Measurements from ENCODE around the gene FAM131C. TPM values are rescaled to one million over a fixed set of nuclear protein-coding genes. Genes with fewer than 3 reads are reported as not detected.

Gene FAM131C
- total and polyA plus RNA-seq, 2 donors (not counting 1 experiment from before 2014, with no cell fraction given): 0.34 to 0.50 TPM

- Histone ChIP-seq H3K4me2 (ENCODE audit: extremely low read depth, insufficient read depth, low read length) (no peak overlapping the region), H2AFZ (ENCODE audit: low read length) (no peak overlapping the region), H3K36me3 (ENCODE audit: control insufficient read depth, insufficient read depth, low read length) (no peaks in the 10 kb centered on the region), H3K27me3 (ENCODE audit: control insufficient read depth, insufficient read depth, low read length) (no peaks in the 10 kb centered on the region), H4K20me1 (ENCODE audit: control insufficient read depth, extremely low read depth, insufficient read depth, low read length) (no peaks in the 10 kb centered on the region), H3K9ac (ENCODE audit: insufficient read depth, low read length) (no peak overlapping the region), H3K4me1 (ENCODE audit: control insufficient read depth, extremely low read depth, insufficient read depth, low read length) (peaks cover 5% of the 10 kb centered on the region), H3K27ac (ENCODE audit: insufficient read depth, low read length) (no peak overlapping the region), H3K4me3 (replicated peaks in 1 of 4; ENCODE audit: control extremely low read depth in 1 of 4, insufficient read depth in 1 of 4, low read depth in 3 of 4, low read length in 4 of 4) (no peak overlapping the region), H3K9me3 (ENCODE audit: control insufficient read depth, insufficient read depth, low read depth, low read length) (no peaks in the 10 kb centered on the region), H3K79me2 (ENCODE audit: control insufficient read depth, insufficient read depth, low read length) (no peaks in the 10 kb centered on the region)
- no peak for TF ChIP-seq EZH2 (IDR thresholded peaks at IDR 0.05; ENCODE audit: low read length, missing control alignments)
- TF ChIP-seq CTCF (conservative IDR thresholded peaks at IDR 0.05 in 1 of 2, IDR thresholded peaks at IDR 0.05 in 1 of 2; ENCODE audit: low read depth in 1 of 2, low read length in 2 of 2): no peak
- no peak for DNase-seq (ENCODE audit: low read depth in 2 of 2)
Observed at GRCh38 chr1:16116002-16116401, 42.6 kb upstream of the FAM131C start.

- Histone ChIP-seq H3K27me3 (ENCODE audit: control insufficient read depth, insufficient read depth, low read length) (no peaks in the 10 kb centered on the region), H3K9me3 (ENCODE audit: control insufficient read depth, insufficient read depth, low read depth, low read length) (no peaks in the 10 kb centered on the region), H3K4me2 (ENCODE audit: extremely low read depth, insufficient read depth, low read length) (no peak overlapping the region), H2AFZ (ENCODE audit: low read length) (no peak overlapping the region), H3K4me3 (replicated peaks in 1 of 4; ENCODE audit: control extremely low read depth in 1 of 4, insufficient read depth in 1 of 4, low read depth in 3 of 4, low read length in 4 of 4) (no peak overlapping the region), H3K27ac (ENCODE audit: insufficient read depth, low read length) (no peak overlapping the region), H3K9ac (ENCODE audit: insufficient read depth, low read length) (no peak overlapping the region), H4K20me1 (ENCODE audit: control insufficient read depth, extremely low read depth, insufficient read depth, low read length) (no peaks in the 10 kb centered on the region), H3K36me3 (ENCODE audit: control insufficient read depth, insufficient read depth, low read length) (no peaks in the 10 kb centered on the region), H3K4me1 (ENCODE audit: control insufficient read depth, extremely low read depth, insufficient read depth, low read length) (peaks cover 5% of the 10 kb centered on the region), H3K79me2 (ENCODE audit: control insufficient read depth, insufficient read depth, low read length) (no peaks in the 10 kb centered on the region)
- TF ChIP-seq CTCF (conservative IDR thresholded peaks at IDR 0.05 in 1 of 2, IDR thresholded peaks at IDR 0.05 in 1 of 2; ENCODE audit: low read depth in 1 of 2, low read length in 2 of 2): no peak
- TF ChIP-seq EZH2 (IDR thresholded peaks at IDR 0.05; ENCODE audit: low read length, missing control alignments): no peak
- no peak for DNase-seq (ENCODE audit: low read depth in 2 of 2)
Observed at GRCh38 chr1:16115468-16115983, 42.1 kb upstream of the FAM131C start.

GRCh38 chr1:16114527-16115467 is 41.3 kb upstream of the FAM131C start:
- Histone ChIP-seq H3K27ac (ENCODE audit: insufficient read depth, low read length) (no peak overlapping the region), H3K79me2 (ENCODE audit: control insufficient read depth, insufficient read depth, low read length) (no peaks in the 10 kb centered on the region), H3K4me1 (ENCODE audit: control insufficient read depth, extremely low read depth, insufficient read depth, low read length) (peaks cover 5% of the 10 kb centered on the region), H3K4me2 (ENCODE audit: extremely low read depth, insufficient read depth, low read length) (no peak overlapping the region), H3K9me3 (ENCODE audit: control insufficient read depth, insufficient read depth, low read depth, low read length) (no peaks in the 10 kb centered on the region), H3K4me3 (replicated peaks in 1 of 4; ENCODE audit: control extremely low read depth in 1 of 4, insufficient read depth in 1 of 4, low read depth in 3 of 4, low read length in 4 of 4) (no peak overlapping the region), H4K20me1 (ENCODE audit: control insufficient read depth, extremely low read depth, insufficient read depth, low read length) (no peaks in the 10 kb centered on the region), H2AFZ (ENCODE audit: low read length) (no peak overlapping the region), H3K36me3 (ENCODE audit: control insufficient read depth, insufficient read depth, low read length) (no peaks in the 10 kb centered on the region), H3K27me3 (ENCODE audit: control insufficient read depth, insufficient read depth, low read length) (no peaks in the 10 kb centered on the region), H3K9ac (ENCODE audit: insufficient read depth, low read length) (no peak overlapping the region)
- TF ChIP-seq EZH2 (IDR thresholded peaks at IDR 0.05; ENCODE audit: low read length, missing control alignments) (no peak), CTCF (conservative IDR thresholded peaks at IDR 0.05 in 1 of 2, IDR thresholded peaks at IDR 0.05 in 1 of 2; ENCODE audit: low read depth in 1 of 2, low read length in 2 of 2) (no peak)
- no peak for DNase-seq (ENCODE audit: low read depth in 2 of 2)

All from fibroblast of lung (primary cell).